HCT116 (cell line): ENCODE results near the gene PRDM8. TPM values are rescaled to one million over a fixed set of nuclear protein-coding genes. Genes with fewer than 3 reads are reported as not detected.

ENCODE experiments used
- ATAC-seq: fragments of 200-7000 bp; cut with Tn5 transposase; 2 replicates; pipeline ENCODE4 v1.9.1; 2020; ENCODE audit warnings: mild to moderate bottlenecking, moderate library complexity
- BruUV-seq: library from RNA; stranded (reverse); fragments of 400-500 nt; replicated peaks from 2 replicates; lab custom pipeline; 2021; lab: Mats Ljungman, UMichigan
- CTCF ChIA-PET: fragments of 300-600 bp; sonication (Branson Sonifier 250); formaldehyde crosslinking; loops from one replicate; lab custom pipeline; 2021; ENCODE audit warnings: antibody characterized with exemption; lab: Charles Lee
- POLR2A ChIA-PET: fragments of 300-600, 350-600 bp; sonication (Branson Sonifier 250); formaldehyde crosslinking; loops from one replicate; lab custom pipeline; 2021; ENCODE audit warnings: antibody characterized with exemption; lab: Charles Lee
- RAD21 ChIA-PET, 2 experiments: fragments of 300-600 bp; sonication (Branson Sonifier 250); formaldehyde crosslinking; loops; one replicate each; lab custom pipeline; 2023; ENCODE audit warnings: low total read pairs in 2 of 2; ENCODE audit not compliant: uncharacterized antibody in 2 of 2, unreplicated experiment in 2 of 2, low non-redundant PET in 1 of 2; lab: Charles Lee
- DNase-seq: peaks from one replicate; pipeline ENCODE4 v3.0.0-alpha.2; 2010; ENCODE audit warnings: low read depth, low spot score
- H2AFZ ChIP-seq: fragments of 200-600 bp; shearing (Covaris generic), sonication (generic); 2 replicates; pipeline ENCODE4 v1.6.1; 2017; ENCODE audit warnings: low read depth, mixed run types, mixed read lengths, antibody characterized with exemption, low read length; ENCODE audit not compliant: poor library complexity, severe bottlenecking
- H3K27ac ChIP-seq: 2 replicates; pipeline ENCODE4 v1.5.1; 2012; ENCODE audit warnings: low read depth, low read length
- H3K27me3 ChIP-seq: fragments of 200-600 bp; sonication (generic); 2 replicates; pipeline ENCODE4 v1.6.1; 2016; ENCODE audit warnings: mixed run types, low read length, mixed read lengths; ENCODE audit not compliant: insufficient read depth
- H3K36me3 ChIP-seq, 2 experiments: fragments of 200-500 bp in 1 of 2; fragments of 200-600 bp in 1 of 2; sonication (Bioruptor generic) in 1 of 2; sonication (generic) in 1 of 2; 2 replicates each; pipeline versions ENCODE4 v1.5.1 to v1.6.1; 2014 to 2016; ENCODE audit warnings: low read length in 2 of 2, inconsistent platforms in 1 of 2, mixed read lengths in 1 of 2, mixed run types in 1 of 2; ENCODE audit not compliant: insufficient read depth in 2 of 2, control insufficient read depth in 1 of 2
- H3K4me1 ChIP-seq, 2 experiments: fragments of 200-600 bp in 1 of 2; sonication (generic) in 1 of 2; 2 replicates each; pipeline versions ENCODE4 v1.5.1 to v1.6.1; 2012 to 2017; ENCODE audit warnings: low read length in 2 of 2, inconsistent platforms in 1 of 2, mild to moderate bottlenecking in 1 of 2, mixed read lengths in 1 of 2, mixed run types in 1 of 2, moderate library complexity in 1 of 2; ENCODE audit not compliant: insufficient read depth in 2 of 2, control insufficient read depth in 1 of 2
- H3K4me2 ChIP-seq: fragments of 200-600 bp; sonication (generic); 2 replicates; pipeline ENCODE4 v1.6.1; 2017; ENCODE audit warnings: mixed run types, low read length, mixed read lengths
- H3K4me3 ChIP-seq, 2 experiments: fragments of 200-600 bp in 1 of 2; sonication (generic) in 1 of 2; replicated peaks in 1 of 2; 2 replicates each; pipeline ENCODE4 v1.5.1; 2011 to 2016; ENCODE audit warnings: low read length in 2 of 2, control low read depth in 1 of 2, low read depth in 1 of 2, mild to moderate bottlenecking in 1 of 2, mixed read lengths in 1 of 2, mixed run types in 1 of 2
- H3K79me2 ChIP-seq: fragments of 200-600 bp; sonication (generic); 2 replicates; pipeline ENCODE4 v1.6.1; 2017; ENCODE audit warnings: mild to moderate bottlenecking, mixed run types, low read length, moderate library complexity, mixed read lengths; ENCODE audit not compliant: insufficient read depth
- H3K9ac ChIP-seq: fragments of 200-600 bp; sonication (generic); 2 replicates; pipeline ENCODE4 v1.6.1; 2016; ENCODE audit warnings: low read length, mixed read lengths
- H3K9me2 ChIP-seq: fragments of 200-600 bp; sonication (generic), shearing (Covaris generic); 2 replicates; pipeline ENCODE4 v1.6.1; 2017; ENCODE audit warnings: mixed run types, mild to moderate bottlenecking, moderate library complexity; ENCODE audit not compliant: insufficient read depth
- H3K9me3 ChIP-seq, 2 experiments: fragments of 200-500 bp in 1 of 2; fragments of 200-600 bp in 1 of 2; sonication (Bioruptor generic) in 1 of 2; sonication (generic) in 1 of 2; 2 replicates each; pipeline ENCODE4 v1.6.1; 2014 to 2017; ENCODE audit warnings: low read length in 2 of 2, mixed read lengths in 2 of 2, inconsistent platforms in 1 of 2, low read depth in 1 of 2, mild to moderate bottlenecking in 1 of 2, mixed run types in 1 of 2, moderate library complexity in 1 of 2; ENCODE audit not compliant: control insufficient read depth in 1 of 2, insufficient read depth in 1 of 2
- H4K20me1 ChIP-seq: fragments of 200-600 bp; sonication (generic), shearing (Covaris generic); 2 replicates; pipeline ENCODE4 v1.6.1; 2017; ENCODE audit warnings: mixed run types, mild to moderate bottlenecking, moderate library complexity; ENCODE audit not compliant: insufficient read depth
- CBX3 ChIP-seq: IDR thresholded peaks from 2 replicates; pipeline ENCODE4 v1.6.1; 2012; ENCODE audit warnings: low read depth
- EGR1 ChIP-seq: IDR thresholded peaks from 2 replicates; pipeline ENCODE4 v1.6.1; 2012; ENCODE audit warnings: low read depth
- ELF1 ChIP-seq: IDR thresholded peaks from 2 replicates; pipeline ENCODE4 v1.6.1; 2012; ENCODE audit warnings: low read depth, borderline replicate concordance
- EZH2 ChIP-seq: fragments of 200-600 bp; sonication (generic); IDR thresholded peaks from 2 replicates; pipeline ENCODE4 v1.6.1; 2017; ENCODE audit warnings: antibody characterized with exemption, mixed run types
- FOSL1 ChIP-seq: IDR thresholded peaks from 2 replicates; pipeline ENCODE4 v1.6.1; 2012; ENCODE audit warnings: low read depth
- JUND ChIP-seq: IDR thresholded peaks from 2 replicates; pipeline ENCODE4 v1.6.1; 2012
- POLR2A ChIP-seq: IDR thresholded peaks from 2 replicates; pipeline ENCODE4 v1.7.0; 2011; ENCODE audit warnings: borderline replicate concordance; ENCODE audit not compliant: insufficient read depth, insufficient read length; ENCODE audit errors: extremely low read depth
- POLR2AphosphoS5 ChIP-seq: IDR thresholded peaks from 2 replicates; pipeline ENCODE4 v1.6.1; 2011; ENCODE audit warnings: mild to moderate bottlenecking, low read depth, low read length, moderate library complexity
- RAD21 ChIP-seq: IDR thresholded peaks from 2 replicates; pipeline ENCODE4 v1.6.1; 2012; ENCODE audit warnings: low read depth, mild to moderate bottlenecking
- SIN3A ChIP-seq: IDR thresholded peaks from 2 replicates; pipeline ENCODE4 v1.6.1; 2012; ENCODE audit warnings: low read depth
- SP1 ChIP-seq: IDR thresholded peaks from 2 replicates; pipeline ENCODE4 v1.6.1; 2012; ENCODE audit warnings: low read depth
- SRF ChIP-seq: IDR thresholded peaks from 2 replicates; pipeline ENCODE4 v1.6.1; 2012; ENCODE audit warnings: low read depth
- TCF7L2 ChIP-seq: IDR thresholded peaks from 2 replicates; pipeline ENCODE4 v1.7.0; 2011; ENCODE audit warnings: borderline replicate concordance, inconsistent platforms; ENCODE audit not compliant: insufficient read depth, insufficient read length; ENCODE audit errors: extremely low read depth
- YY1 ChIP-seq: IDR thresholded peaks from 2 replicates; pipeline ENCODE4 v1.6.1; 2011; ENCODE audit warnings: low read length, low read depth, moderate library complexity, mild to moderate bottlenecking; ENCODE audit not compliant: insufficient replicate concordance; ENCODE audit errors: extremely low read depth
- ZFX ChIP-seq: fragments of 450-650 bp; IDR thresholded peaks from 2 replicates; pipeline ENCODE4 v1.6.1; 2017
- ZNF274 ChIP-seq: fragments of 200-500 bp; sonication (Bioruptor generic); IDR thresholded peaks from 2 replicates; pipeline ENCODE4 v1.6.1; 2014; ENCODE audit warnings: mild to moderate bottlenecking, low read depth, low read length, inconsistent platforms
- intact Hi-C: fragments of 100-400 bp; cut with micrococcal nuclease; formaldehyde crosslinking; loops from 2 replicates; pipeline ENCODE4 v1.10.0; 2022
- total RNA-seq: library from RNA; stranded (reverse); gene quantifications from one replicate; pipeline ENCODE4 v1.2.1, GENCODE V29; 2021; ENCODE audit not compliant: unreplicated experiment
- TF ChIP-seq, protein P1 (sequence below): IDR thresholded peaks from 2 replicates; pipeline ENCODE4 v1.6.1; 2012
- TF ChIP-seq, protein P2 (sequence below): IDR thresholded peaks from 2 replicates; pipeline ENCODE4 v1.6.1; 2011; ENCODE audit warnings: mild to moderate bottlenecking, low read length, moderate library complexity; ENCODE audit not compliant: insufficient replicate concordance; ENCODE audit errors: extremely low read depth
- TF ChIP-seq, protein P3 (sequence below), 3 experiments: fragments of 200-600 bp in 1 of 3; sonication (generic) in 1 of 3; IDR thresholded peaks in 2 of 3; conservative IDR thresholded peaks in 1 of 3; 2 replicates each; pipeline ENCODE4 v1.5.1; 2012 to 2017; ENCODE audit warnings: low read depth in 2 of 3, low read length in 2 of 3, antibody characterized with exemption in 1 of 3, borderline replicate concordance in 1 of 3, control low read depth in 1 of 3, mild to moderate bottlenecking in 1 of 3, mixed read lengths in 1 of 3, mixed run types in 1 of 3, moderate library complexity in 1 of 3; ENCODE audit not compliant: insufficient read depth in 1 of 3
- TF ChIP-seq, protein P4 (sequence below): IDR thresholded peaks from 2 replicates; pipeline ENCODE4 v1.6.1; 2012

Gene PRDM8
- total RNA-seq, 1 experiment from 2014 or later, result 1.4 TPM

DNA sequence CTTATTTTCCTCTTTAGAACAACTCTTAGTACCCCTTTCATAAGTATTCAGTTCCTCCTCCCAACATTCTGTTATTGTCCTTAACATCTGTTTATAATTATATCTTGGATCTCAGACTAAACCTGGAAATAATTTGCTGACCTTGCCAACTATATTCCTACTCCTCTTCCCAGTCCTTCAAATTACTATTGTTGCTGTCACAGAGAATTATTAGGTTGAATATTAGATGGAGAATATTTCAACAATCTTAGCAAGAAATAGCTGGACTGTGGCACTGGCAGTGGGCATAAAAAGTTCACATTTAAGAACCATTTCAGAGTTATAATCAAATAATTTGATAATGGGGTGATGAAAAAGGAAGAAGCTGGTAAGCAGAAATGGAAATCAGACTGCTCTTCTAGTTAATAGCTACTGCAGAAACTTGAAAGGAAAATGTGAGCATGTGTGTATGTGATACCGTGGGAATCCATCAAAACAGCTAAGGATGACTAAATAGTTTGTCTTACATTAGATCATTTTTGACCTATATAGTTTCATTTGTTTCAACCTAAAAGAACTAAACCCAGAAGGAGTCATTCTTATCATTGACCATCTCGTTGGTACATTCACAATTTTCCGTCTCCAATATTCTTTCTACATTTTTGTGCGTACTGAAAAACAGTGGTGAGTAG lies 43.3 kb upstream of the PRDM8 start:
- H3K4me2 ChIP-seq, result no peak overlapping the region
- no peaks in the 10 kb centered on the region for H3K27me3 ChIP-seq
- POLR2A ChIA-PET, result no interaction called here
- DNase-seq (no peak), ATAC-seq (no peak)
- H4K20me1 ChIP-seq, result no peaks in the 10 kb centered on the region
- H3K4me3 ChIP-seq, result no peak overlapping the region
- H3K4me1 ChIP-seq, result no peaks in the 10 kb centered on the region
- TF ChIP-seq SRF, result no peak
- TF ChIP-seq POLR2A, result no peak
- TF ChIP-seq ZNF274, result no peak
- TF ChIP-seq RAD21, result no peak
- TF ChIP-seq EZH2, result no peak
- no peak for TF ChIP-seq SIN3A
- no peak for TF ChIP-seq CBX3
- TF ChIP-seq, protein P1, sequence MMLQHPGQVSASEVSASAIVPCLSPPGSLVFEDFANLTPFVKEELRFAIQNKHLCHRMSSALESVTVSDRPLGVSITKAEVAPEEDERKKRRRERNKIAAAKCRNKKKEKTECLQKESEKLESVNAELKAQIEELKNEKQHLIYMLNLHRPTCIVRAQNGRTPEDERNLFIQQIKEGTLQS, result no peak
- TF ChIP-seq ELF1, result no peak
- no peak for TF ChIP-seq EGR1
- TF ChIP-seq YY1, result no peak
- TF ChIP-seq FOSL1, result no peak
- TF ChIP-seq, protein P2, sequence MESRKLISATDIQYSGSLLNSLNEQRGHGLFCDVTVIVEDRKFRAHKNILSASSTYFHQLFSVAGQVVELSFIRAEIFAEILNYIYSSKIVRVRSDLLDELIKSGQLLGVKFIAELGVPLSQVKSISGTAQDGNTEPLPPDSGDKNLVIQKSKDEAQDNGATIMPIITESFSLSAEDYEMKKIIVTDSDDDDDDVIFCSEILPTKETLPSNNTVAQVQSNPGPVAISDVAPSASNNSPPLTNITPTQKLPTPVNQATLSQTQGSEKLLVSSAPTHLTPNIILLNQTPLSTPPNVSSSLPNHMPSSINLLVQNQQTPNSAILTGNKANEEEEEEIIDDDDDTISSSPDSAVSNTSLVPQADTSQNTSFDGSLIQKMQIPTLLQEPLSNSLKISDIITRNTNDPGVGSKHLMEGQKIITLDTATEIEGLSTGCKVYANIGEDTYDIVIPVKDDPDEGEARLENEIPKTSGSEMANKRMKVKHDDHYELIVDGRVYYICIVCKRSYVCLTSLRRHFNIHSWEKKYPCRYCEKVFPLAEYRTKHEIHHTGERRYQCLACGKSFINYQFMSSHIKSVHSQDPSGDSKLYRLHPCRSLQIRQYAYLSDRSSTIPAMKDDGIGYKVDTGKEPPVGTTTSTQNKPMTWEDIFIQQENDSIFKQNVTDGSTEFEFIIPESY, result no peak
- no peak for TF ChIP-seq JUND
- TF ChIP-seq, protein P3, sequence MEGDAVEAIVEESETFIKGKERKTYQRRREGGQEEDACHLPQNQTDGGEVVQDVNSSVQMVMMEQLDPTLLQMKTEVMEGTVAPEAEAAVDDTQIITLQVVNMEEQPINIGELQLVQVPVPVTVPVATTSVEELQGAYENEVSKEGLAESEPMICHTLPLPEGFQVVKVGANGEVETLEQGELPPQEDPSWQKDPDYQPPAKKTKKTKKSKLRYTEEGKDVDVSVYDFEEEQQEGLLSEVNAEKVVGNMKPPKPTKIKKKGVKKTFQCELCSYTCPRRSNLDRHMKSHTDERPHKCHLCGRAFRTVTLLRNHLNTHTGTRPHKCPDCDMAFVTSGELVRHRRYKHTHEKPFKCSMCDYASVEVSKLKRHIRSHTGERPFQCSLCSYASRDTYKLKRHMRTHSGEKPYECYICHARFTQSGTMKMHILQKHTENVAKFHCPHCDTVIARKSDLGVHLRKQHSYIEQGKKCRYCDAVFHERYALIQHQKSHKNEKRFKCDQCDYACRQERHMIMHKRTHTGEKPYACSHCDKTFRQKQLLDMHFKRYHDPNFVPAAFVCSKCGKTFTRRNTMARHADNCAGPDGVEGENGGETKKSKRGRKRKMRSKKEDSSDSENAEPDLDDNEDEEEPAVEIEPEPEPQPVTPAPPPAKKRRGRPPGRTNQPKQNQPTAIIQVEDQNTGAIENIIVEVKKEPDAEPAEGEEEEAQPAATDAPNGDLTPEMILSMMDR (IDR thresholded peaks at IDR 0.05 in 2 of 3, conservative IDR thresholded peaks at IDR 0.05 in 1 of 3; ENCODE audit: borderline replicate concordance in 1 of 3, insufficient read depth in 1 of 3, low read depth in 2 of 3, low read length in 2 of 3), result no peak
- TF ChIP-seq SP1, result no peak
- TF ChIP-seq TCF7L2, result no peak
- TF ChIP-seq, protein P4, sequence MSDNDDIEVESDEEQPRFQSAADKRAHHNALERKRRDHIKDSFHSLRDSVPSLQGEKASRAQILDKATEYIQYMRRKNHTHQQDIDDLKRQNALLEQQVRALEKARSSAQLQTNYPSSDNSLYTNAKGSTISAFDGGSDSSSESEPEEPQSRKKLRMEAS, result no peak
- TF ChIP-seq ZFX, result no peak
- no peak for TF ChIP-seq POLR2AphosphoS5
- H3K27ac ChIP-seq, result no peak overlapping the region
- no peaks in the 10 kb centered on the region for H3K36me3 ChIP-seq
- no TSS peak for BruUV-seq
- H3K9me2 ChIP-seq, result no peaks in the 10 kb centered on the region
- H3K9ac ChIP-seq, result no peak overlapping the region
- intact Hi-C loops, result no loop called here
- H3K9me3 ChIP-seq, result no peaks in the 10 kb centered on the region
- RAD21 ChIA-PET, result no interaction called here
- no peaks in the 10 kb centered on the region for H3K79me2 ChIP-seq
- CTCF ChIA-PET, result no interaction called here
- no peak overlapping the region for H2AFZ ChIP-seq
